MM.1S (cell line): ENCODE measurements around the gene SMC3.

Experiments used
- DNase-seq: peaks from one replicate; pipeline ENCODE4 v3.0.0-alpha.2; 2015
- H2AFZ ChIP-seq: fragments of 300-600 bp; sonication (generic); 2 replicates; pipeline ENCODE4 v1.6.0; 2016; ENCODE audit warnings: antibody characterized with exemption, low read length
- H3F3A ChIP-seq: fragments of 300-600 bp; sonication (generic); 2 replicates; pipeline ENCODE4 v1.6.1; 2016; ENCODE audit warnings: mild to moderate bottlenecking, antibody characterized with exemption, low read length, moderate library complexity, mixed read lengths; ENCODE audit not compliant: insufficient read depth
- H3K27ac ChIP-seq: fragments of 300-600 bp; sonication (generic); 2 replicates; pipeline ENCODE4 v1.5.1; 2016; ENCODE audit warnings: mild to moderate bottlenecking, low read length
- H3K27me3 ChIP-seq: fragments of 300-600 bp; sonication (generic); replicated peaks from 2 replicates; pipeline ENCODE4 v1.6.0; 2016; ENCODE audit warnings: low read length; ENCODE audit not compliant: insufficient read depth
- H3K36me3 ChIP-seq: fragments of 300-600 bp; sonication (generic); replicated peaks from 2 replicates; pipeline ENCODE4 v1.6.1; 2016; ENCODE audit warnings: mild to moderate bottlenecking, low read length, mixed read lengths; ENCODE audit not compliant: insufficient read depth
- H3K4me1 ChIP-seq: fragments of 300-600 bp; sonication (generic); 2 replicates; pipeline ENCODE4 v1.6.1; 2016; ENCODE audit warnings: low read length, mixed read lengths
- H3K4me2 ChIP-seq: fragments of 300-600 bp; sonication (generic); 2 replicates; pipeline ENCODE4 v1.6.0; 2016; ENCODE audit warnings: low read depth, low read length
- H3K4me3 ChIP-seq: fragments of 300-600 bp; sonication (generic); 2 replicates; pipeline ENCODE4 v1.5.1; 2016; ENCODE audit warnings: low read length, mixed read lengths
- H3K79me2 ChIP-seq: fragments of 300-600 bp; sonication (generic); 2 replicates; pipeline ENCODE4 v1.6.1; 2016; ENCODE audit warnings: mixed run types, low read length, mixed read lengths
- H3K9ac ChIP-seq: fragments of 300-600 bp; sonication (generic); 2 replicates; pipeline ENCODE4 v1.6.1; 2016; ENCODE audit warnings: low read length, mixed read lengths
- H3K9me2 ChIP-seq: fragments of 300-600 bp; sonication (generic); replicated peaks from 2 replicates; pipeline ENCODE4 v1.6.1; 2016; ENCODE audit warnings: mild to moderate bottlenecking, low read length, mixed read lengths; ENCODE audit not compliant: insufficient read depth
- H3K9me3 ChIP-seq: fragments of 300-600 bp; sonication (generic); replicated peaks from 2 replicates; pipeline ENCODE4 v1.6.1; 2016; ENCODE audit warnings: mild to moderate bottlenecking, low read length, mixed read lengths; ENCODE audit not compliant: insufficient read depth
- H4K20me1 ChIP-seq: fragments of 300-600 bp; sonication (generic); 2 replicates; pipeline ENCODE4 v1.6.1; 2016; ENCODE audit warnings: mild to moderate bottlenecking, low read length, moderate library complexity, mixed read lengths; ENCODE audit not compliant: insufficient read depth
- CTCF ChIP-seq: fragments of 300-600 bp; sonication (generic); IDR thresholded peaks from 2 replicates; pipeline ENCODE4 v1.5.1; 2016; ENCODE audit warnings: antibody characterized with exemption, low read length, mixed read lengths
- EZH2 ChIP-seq: fragments of 300-600 bp; sonication (generic); optimal IDR thresholded peaks from 2 replicates; pipeline ENCODE3; 2017; ENCODE audit warnings: low read depth, mild to moderate bottlenecking, antibody characterized with exemption, low read length, mixed read lengths
- EZH2phosphoT487 ChIP-seq: fragments of 300-600 bp; sonication (generic); IDR thresholded peaks from 2 replicates; pipeline ENCODE4 v1.6.1; 2018; ENCODE audit warnings: antibody characterized with exemption, low read length

SMC3 gene

GRCh38 chr10:110540031-110540430 is 27.5 kb upstream of the SMC3 start:
- no peaks in the 10 kb centered on the region for H3K9me2 ChIP-seq
- no peaks in the 10 kb centered on the region for H3K79me2 ChIP-seq
- no peak overlapping the region for H3K27ac ChIP-seq
- H3K27me3 ChIP-seq = no peaks in the 10 kb centered on the region
- no peak overlapping the region for H2AFZ ChIP-seq
- H3K4me2 ChIP-seq = peak overlapping the region; percentile 17
- no peak for TF ChIP-seq CTCF
- TF ChIP-seq EZH2phosphoT487 = no peak
- no peak for TF ChIP-seq EZH2
- no peaks in the 10 kb centered on the region for H3K9me3 ChIP-seq
- no peak overlapping the region for H3K9ac ChIP-seq
- H3F3A ChIP-seq = peaks cover 10% of the 10 kb centered on the region; the same call in 1 of the 2 replicates
- H3K4me1 ChIP-seq = peaks cover 26% of the 10 kb centered on the region
- no peak overlapping the region for H3K4me3 ChIP-seq
- peak; percentile 55 for DNase-seq
- no peaks in the 10 kb centered on the region for H3K36me3 ChIP-seq
- no peaks in the 10 kb centered on the region for H4K20me1 ChIP-seq

- Histone ChIP-seq H3K9me3 (no peaks in the 10 kb centered on the region), H3K27ac (no peak overlapping the region), H3K79me2 (no peaks in the 10 kb centered on the region), H3K4me2 (no peak overlapping the region), H3K4me3 (no peak overlapping the region), H3K9me2 (no peaks in the 10 kb centered on the region), H3K27me3 (no peaks in the 10 kb centered on the region), H2AFZ (no peak overlapping the region), H3K4me1 (peaks cover 10% of the 10 kb centered on the region), H3K36me3 (no peaks in the 10 kb centered on the region), H3F3A (peaks cover 4% of the 10 kb centered on the region; the same call in 1 of the 2 replicates), H4K20me1 (no peaks in the 10 kb centered on the region), H3K9ac (no peak overlapping the region)
- DNase-seq = no peak
- TF ChIP-seq CTCF = no peak
- no peak for TF ChIP-seq EZH2
- TF ChIP-seq EZH2phosphoT487 = no peak
These were observed 22.4 kb upstream of the SMC3 start for GRCh38 chr10:110544958-110545537.

GRCh38 chr10:110546077-110546476 is 21.4 kb upstream of the SMC3 start:
- no peak overlapping the region for H3K4me3 ChIP-seq
- no peak overlapping the region for H3K9ac ChIP-seq
- H3K36me3 ChIP-seq = no peaks in the 10 kb centered on the region
- no peak for DNase-seq
- H3K79me2 ChIP-seq = no peaks in the 10 kb centered on the region
- H2AFZ ChIP-seq = no peak overlapping the region
- H3F3A ChIP-seq = no peaks in the 10 kb centered on the region
- no peaks in the 10 kb centered on the region for H3K9me3 ChIP-seq
- H4K20me1 ChIP-seq = no peaks in the 10 kb centered on the region
- peaks cover 4% of the 10 kb centered on the region; the same call in 1 of the 2 replicates for H3K4me1 ChIP-seq
- H3K27ac ChIP-seq = no peak overlapping the region
- no peaks in the 10 kb centered on the region for H3K9me2 ChIP-seq
- TF ChIP-seq EZH2 (no peak), EZH2phosphoT487 (no peak), CTCF (no peak)
- no peaks in the 10 kb centered on the region for H3K27me3 ChIP-seq
- no peak overlapping the region for H3K4me2 ChIP-seq
